MM.1S (cell line): Measurements from ENCODE around the gene ZNF829.

ENCODE experiments used
- DNase-seq: peaks from one replicate; pipeline ENCODE4 v3.0.0-alpha.2; 2015
- H2AFZ ChIP-seq: fragments of 300-600 bp; sonication (generic); 2 replicates; pipeline ENCODE4 v1.6.0; 2016; ENCODE audit warnings: antibody characterized with exemption, low read length
- H3F3A ChIP-seq: fragments of 300-600 bp; sonication (generic); 2 replicates; pipeline ENCODE4 v1.6.1; 2016; ENCODE audit warnings: mild to moderate bottlenecking, antibody characterized with exemption, low read length, moderate library complexity, mixed read lengths; ENCODE audit not compliant: insufficient read depth
- H3K27ac ChIP-seq: fragments of 300-600 bp; sonication (generic); 2 replicates; pipeline ENCODE4 v1.5.1; 2016; ENCODE audit warnings: mild to moderate bottlenecking, low read length
- H3K27me3 ChIP-seq: fragments of 300-600 bp; sonication (generic); replicated peaks from 2 replicates; pipeline ENCODE4 v1.6.0; 2016; ENCODE audit warnings: low read length; ENCODE audit not compliant: insufficient read depth
- H3K36me3 ChIP-seq: fragments of 300-600 bp; sonication (generic); replicated peaks from 2 replicates; pipeline ENCODE4 v1.6.1; 2016; ENCODE audit warnings: mild to moderate bottlenecking, low read length, mixed read lengths; ENCODE audit not compliant: insufficient read depth
- H3K4me1 ChIP-seq: fragments of 300-600 bp; sonication (generic); 2 replicates; pipeline ENCODE4 v1.6.1; 2016; ENCODE audit warnings: low read length, mixed read lengths
- H3K4me2 ChIP-seq: fragments of 300-600 bp; sonication (generic); 2 replicates; pipeline ENCODE4 v1.6.0; 2016; ENCODE audit warnings: low read depth, low read length
- H3K4me3 ChIP-seq: fragments of 300-600 bp; sonication (generic); 2 replicates; pipeline ENCODE4 v1.5.1; 2016; ENCODE audit warnings: low read length, mixed read lengths
- H3K79me2 ChIP-seq: fragments of 300-600 bp; sonication (generic); 2 replicates; pipeline ENCODE4 v1.6.1; 2016; ENCODE audit warnings: mixed run types, low read length, mixed read lengths
- H3K9ac ChIP-seq: fragments of 300-600 bp; sonication (generic); 2 replicates; pipeline ENCODE4 v1.6.1; 2016; ENCODE audit warnings: low read length, mixed read lengths
- H3K9me2 ChIP-seq: fragments of 300-600 bp; sonication (generic); replicated peaks from 2 replicates; pipeline ENCODE4 v1.6.1; 2016; ENCODE audit warnings: mild to moderate bottlenecking, low read length, mixed read lengths; ENCODE audit not compliant: insufficient read depth
- H3K9me3 ChIP-seq: fragments of 300-600 bp; sonication (generic); replicated peaks from 2 replicates; pipeline ENCODE4 v1.6.1; 2016; ENCODE audit warnings: mild to moderate bottlenecking, low read length, mixed read lengths; ENCODE audit not compliant: insufficient read depth
- H4K20me1 ChIP-seq: fragments of 300-600 bp; sonication (generic); 2 replicates; pipeline ENCODE4 v1.6.1; 2016; ENCODE audit warnings: mild to moderate bottlenecking, low read length, moderate library complexity, mixed read lengths; ENCODE audit not compliant: insufficient read depth
- CTCF ChIP-seq: fragments of 300-600 bp; sonication (generic); IDR thresholded peaks from 2 replicates; pipeline ENCODE4 v1.5.1; 2016; ENCODE audit warnings: antibody characterized with exemption, low read length, mixed read lengths
- EZH2 ChIP-seq: fragments of 300-600 bp; sonication (generic); optimal IDR thresholded peaks from 2 replicates; pipeline ENCODE3; 2017; ENCODE audit warnings: low read depth, mild to moderate bottlenecking, antibody characterized with exemption, low read length, mixed read lengths
- EZH2phosphoT487 ChIP-seq: fragments of 300-600 bp; sonication (generic); IDR thresholded peaks from 2 replicates; pipeline ENCODE4 v1.6.1; 2018; ENCODE audit warnings: antibody characterized with exemption, low read length

The ZNF829 gene

GRCh38 chr19:36894849-36895383 lies 21.2 kb downstream of the ZNF829 start:
- no peaks in the 10 kb centered on the region for H3F3A ChIP-seq
- H3K79me2 ChIP-seq, result no peaks in the 10 kb centered on the region
- no peaks in the 10 kb centered on the region for H3K4me1 ChIP-seq
- TF ChIP-seq CTCF, result no peak
- no peak for TF ChIP-seq EZH2phosphoT487
- TF ChIP-seq EZH2, result no peak
- H4K20me1 ChIP-seq, result no peaks in the 10 kb centered on the region
- H3K9me3 ChIP-seq, result no peaks in the 10 kb centered on the region
- no peak overlapping the region for H3K9ac ChIP-seq
- H3K9me2 ChIP-seq, result no peaks in the 10 kb centered on the region
- no peaks in the 10 kb centered on the region for H3K36me3 ChIP-seq
- no peaks in the 10 kb centered on the region for H3K27me3 ChIP-seq
- no peak overlapping the region for H3K27ac ChIP-seq
- H2AFZ ChIP-seq, result no peak overlapping the region
- H3K4me3 ChIP-seq, result no peak overlapping the region
- no peak overlapping the region for H3K4me2 ChIP-seq
- no peak for DNase-seq

GRCh38 chr19:36891768-36892357 lies 24.2 kb downstream of the ZNF829 start:
- no peaks in the 10 kb centered on the region for H3F3A ChIP-seq
- no peaks in the 10 kb centered on the region for H3K36me3 ChIP-seq

GRCh38 chr19:36876993-36877938 lies 38.8 kb downstream of the ZNF829 start:
- H3F3A ChIP-seq, result no peaks in the 10 kb centered on the region
- DNase-seq, result no peak
- H3K36me3 ChIP-seq, result no peaks in the 10 kb centered on the region
- no peak overlapping the region for H3K9ac ChIP-seq
- no peaks in the 10 kb centered on the region for H3K9me3 ChIP-seq
- TF ChIP-seq EZH2, result no peak
- no peak for TF ChIP-seq CTCF
- no peak for TF ChIP-seq EZH2phosphoT487
- H3K27me3 ChIP-seq, result no peaks in the 10 kb centered on the region
- no peaks in the 10 kb centered on the region for H3K9me2 ChIP-seq
- H3K4me2 ChIP-seq, result no peak overlapping the region
- no peaks in the 10 kb centered on the region for H3K4me1 ChIP-seq
- H3K79me2 ChIP-seq, result no peaks in the 10 kb centered on the region
- no peak overlapping the region for H3K27ac ChIP-seq
- no peak overlapping the region for H2AFZ ChIP-seq
- no peak overlapping the region for H3K4me3 ChIP-seq
- H4K20me1 ChIP-seq, result no peaks in the 10 kb centered on the region

More at GRCh38 chr19:36891768-36892357, 24.2 kb downstream of the ZNF829 start:
- no peak for DNase-seq
- Histone ChIP-seq H3K9me2 (no peaks in the 10 kb centered on the region), H3K27me3 (no peaks in the 10 kb centered on the region), H2AFZ (no peak overlapping the region), H3K4me3 (no peak overlapping the region), H4K20me1 (no peaks in the 10 kb centered on the region), H3K27ac (no peak overlapping the region), H3K4me2 (no peak overlapping the region), H3K4me1 (no peaks in the 10 kb centered on the region), H3K79me2 (no peaks in the 10 kb centered on the region), H3K9me3 (no peaks in the 10 kb centered on the region), H3K9ac (no peak overlapping the region)
- TF ChIP-seq CTCF (no peak), EZH2phosphoT487 (no peak), EZH2 (no peak)
